Left lung (tissue), 10 donors: ENCODE data around the gene AUTS2. TPM values are rescaled to one million over a fixed set of nuclear protein-coding genes. Genes with fewer than 3 reads are reported as not detected.
A peak's percentile ranks its signal among the peaks of the same experiment; 100 is the strongest.

Source experiments
- ATAC-seq: fragments of 200-7000 bp; cut with Tn5 transposase; one replicate; pipeline ENCODE4 v1.9.1; 2020; ENCODE audit warnings: moderate library complexity
- DNase-seq, 4 donors: peaks; one replicate each; pipeline ENCODE4 v3.0.0-alpha.2; 2013 to 2020
- H3K27ac ChIP-seq, 2 donors: fragments of 200-600 bp; sonication (generic) in 1 of 2; one replicate each; pipeline versions ENCODE4 v1.5.0 to v1.8.0; 2020 to 2021
- H3K27me3 ChIP-seq, 2 donors: fragments of 200-600 bp; sonication (generic) in 1 of 2; one replicate each; pipeline versions ENCODE4 v1.5.0 to v1.8.0; 2020 to 2021
- H3K36me3 ChIP-seq, 2 donors: fragments of 200-600 bp; sonication (generic) in 1 of 2; one replicate each; pipeline versions ENCODE4 v1.5.0 to v1.8.0; 2020 to 2021
- H3K4me1 ChIP-seq, 2 donors: fragments of 200-600 bp; one replicate each; pipeline ENCODE4 v1.8.0; 2021
- H3K4me3 ChIP-seq, 2 donors: fragments of 200-600 bp; sonication (generic) in 1 of 2; one replicate each; pipeline versions ENCODE4 v1.5.0 to v1.8.0; 2020 to 2021; ENCODE audit warnings: mild to moderate bottlenecking in 1 of 2
- H3K9me3 ChIP-seq, 2 donors: fragments of 200-600 bp; sonication (generic) in 1 of 2; one replicate each; pipeline versions ENCODE4 v1.5.0 to v1.8.0; 2020 to 2021
- CTCF ChIP-seq, 2 donors: fragments of 200-600 bp; sonication (generic) in 1 of 2; IDR thresholded peaks; one replicate each; pipeline versions ENCODE4 v1.5.0 to v1.8.0; 2021; ENCODE audit warnings: antibody characterized with exemption in 2 of 2
- intact Hi-C, 2 donors: fragments of 100-400 bp; cut with DNase I; formaldehyde crosslinking; loops; one replicate each; pipeline versions ENCODE4 v1.11.2 to v1.14.2; 2022
- polyA plus RNA-seq, 6 donors: library from polyadenylated mRNA; unstranded; fragments of 120-200 nt; gene quantifications; one replicate each; pipeline ENCODE4 v1.2.1, GENCODE V29; 2013; ENCODE audit not compliant: insufficient read length in 6 of 6
- total RNA-seq, 2 donors: library from RNA; stranded (reverse); fragmentation: NEBNext Ultra II Directional; extraction: Animal tissue kit (Norgen Biotek cat#: 25700); gene quantifications; one replicate each; pipeline ENCODE4 v1.2.1, GENCODE V29; 2021
- donor health status: DM: no; HTN: yes; CAD: no.
- donor health status: DM: no; HTN: no; CAD: no.

Gene AUTS2
- total and polyA plus RNA-seq, 8 donors, result 40.4 to 119 (median 103) TPM

- DNase-seq, result no peak
- H3K4me1 ChIP-seq, result no peaks in the 10 kb centered on the region
- ATAC-seq, result no peak
- no peak overlapping the region for H3K4me3 ChIP-seq
- no peaks in the 10 kb centered on the region for H3K36me3 ChIP-seq
- no peaks in the 10 kb centered on the region for H3K27me3 ChIP-seq
- TF ChIP-seq CTCF (IDR thresholded peaks at IDR 0.05), result no peak
- intact Hi-C loops, result no loop called here
- no peak overlapping the region for H3K27ac ChIP-seq
- H3K9me3 ChIP-seq, result no peaks in the 10 kb centered on the region
Measured at GRCh38 chr7:70533614-70534013, 935.3 kb downstream of the AUTS2 start.

GRCh38 chr7:70539205-70539604 lies 940.9 kb downstream of the AUTS2 start:
- no peak for TF ChIP-seq CTCF (IDR thresholded peaks at IDR 0.05)
- Histone ChIP-seq H3K4me3 (no peak overlapping the region), H3K36me3 (no peaks in the 10 kb centered on the region), H3K27ac (no peak overlapping the region), H3K27me3 (no peaks in the 10 kb centered on the region), H3K9me3 (no peaks in the 10 kb centered on the region), H3K4me1 (peaks cover 0 to 3% of the 10 kb centered on the region in 2 donors)
- DNase-seq (no peak), ATAC-seq (no peak)
- intact Hi-C loops, result no loop called here

GRCh38 chr7:70539617-70540016 lies 941.3 kb downstream of the AUTS2 start:
- H3K36me3 ChIP-seq, result no peaks in the 10 kb centered on the region
- no peak overlapping the region for H3K4me3 ChIP-seq
- no peaks in the 10 kb centered on the region for H3K9me3 ChIP-seq
- TF ChIP-seq CTCF (IDR thresholded peaks at IDR 0.05), result no peak
- ATAC-seq, result no peak
- intact Hi-C loops, result no loop called here
- peaks cover 0 to 3% of the 10 kb centered on the region in 2 donors for H3K4me1 ChIP-seq
- no peaks in the 10 kb centered on the region for H3K27me3 ChIP-seq
- DNase-seq, result no peak
- H3K27ac ChIP-seq, result no peak overlapping the region

GRCh38 chr7:70540641-70541040 lies 942.4 kb downstream of the AUTS2 start:
- H3K27me3 ChIP-seq, result no peaks in the 10 kb centered on the region
- peaks cover 0 to 3% of the 10 kb centered on the region in 2 donors for H3K4me1 ChIP-seq
- H3K27ac ChIP-seq, result no peak overlapping the region
- intact Hi-C loops, result no loop called here
- H3K4me3 ChIP-seq, result no peak overlapping the region
- no peak for DNase-seq
- no peak for ATAC-seq
- H3K9me3 ChIP-seq, result no peaks in the 10 kb centered on the region
- TF ChIP-seq CTCF (IDR thresholded peaks at IDR 0.05), result no peak
- no peaks in the 10 kb centered on the region for H3K36me3 ChIP-seq

- ATAC-seq (peak; percentile 50), DNase-seq (no peak)
- Histone ChIP-seq H3K36me3 (no peaks in the 10 kb centered on the region), H3K9me3 (peaks cover 0 to 4% of the 10 kb centered on the region in 2 donors), H3K27me3 (no peaks in the 10 kb centered on the region), H3K4me1 (peaks cover 0 to 3% of the 10 kb centered on the region in 2 donors), H3K27ac (no peak overlapping the region), H3K4me3 (no peak overlapping the region)
- intact Hi-C loops, result no loop called here
- no peak for TF ChIP-seq CTCF (IDR thresholded peaks at IDR 0.05)
Measured at GRCh38 chr7:70542750-70543376, 944.6 kb downstream of the AUTS2 start.
